Effector CD8-positive, alpha-beta T cell (primary cell): ENCODE data around the gene CASKIN1.

Experiments
- DNase-seq: peaks from one replicate; lab custom pipeline; 2025; lab: John Stamatoyannopoulos, UW

Gene CASKIN1

GRCh38 chr16:2174396-2175131 is 21.8 kb downstream of the CASKIN1 start:
- no peak for DNase-seq

- DNase-seq: no peak
Measured at GRCh38 chr16:2173916-2174315, 22.5 kb downstream of the CASKIN1 start.

- DNase-seq: no peak
Measured at GRCh38 chr16:2173366-2173765, 23.0 kb downstream of the CASKIN1 start.

- DNase-seq: no peak
Measured at GRCh38 chr16:2172688-2173335, 23.6 kb downstream of the CASKIN1 start.

- no peak for DNase-seq
Measured at GRCh38 chr16:2171601-2172178, 24.7 kb downstream of the CASKIN1 start.

GRCh38 chr16:2170587-2171435 is 25.6 kb downstream of the CASKIN1 start:
- no peak for DNase-seq

GRCh38 chr16:2170080-2170479 is 26.3 kb downstream of the CASKIN1 start:
- DNase-seq: no peak

- DNase-seq: no peak
Measured at GRCh38 chr16:2167068-2167638, 29.3 kb downstream of the CASKIN1 start.

GRCh38 chr16:2166263-2167067 is 29.9 kb downstream of the CASKIN1 start:
- DNase-seq: no peak

- DNase-seq: no peak
Measured at GRCh38 chr16:2165861-2166260, 30.5 kb downstream of the CASKIN1 start.

GRCh38 chr16:2163211-2163881 is 33.1 kb downstream of the CASKIN1 start:
- DNase-seq: no peak

- DNase-seq: no peak
Measured at GRCh38 chr16:2162676-2163118, 33.7 kb downstream of the CASKIN1 start.

- no peak for DNase-seq
Measured at GRCh38 chr16:2161911-2162310, 34.5 kb downstream of the CASKIN1 start.

- DNase-seq: no peak
Measured at GRCh38 chr16:2160915-2161551, 35.4 kb downstream of the CASKIN1 start.

- DNase-seq: no peak
Measured at GRCh38 chr16:2159175-2159838, 37.1 kb downstream of the CASKIN1 start.

- no peak for DNase-seq
Measured at GRCh38 chr16:2158262-2158638, 38.2 kb downstream of the CASKIN1 start.

GRCh38 chr16:2157480-2158261 is 38.7 kb downstream of the CASKIN1 start:
- DNase-seq: no peak

- DNase-seq: no peak
Measured at GRCh38 chr16:2156849-2157224, 39.6 kb downstream of the CASKIN1 start.
